Suprapubic skin (tissue), 4 donors: ENCODE measurements around the gene MCM8. TPM values are rescaled to one million over a fixed set of nuclear protein-coding genes. Genes with fewer than 3 reads are reported as not detected.

Experiments used
- DNase-seq, 2 donors: peaks; one replicate each; pipeline ENCODE4 v3.0.0-alpha.2; 2019; ENCODE audit warnings: low spot score in 2 of 2
- H3K27ac ChIP-seq: fragments of 200-600 bp; sonication (generic); one replicate; pipeline ENCODE4 v1.5.1; 2019
- H3K27me3 ChIP-seq: fragments of 200-600 bp; sonication (generic); one replicate; pipeline ENCODE4 v1.5.1; 2019
- H3K36me3 ChIP-seq: fragments of 200-600 bp; sonication (generic); one replicate; pipeline ENCODE4 v1.5.1; 2019
- H3K4me1 ChIP-seq: fragments of 200-600 bp; sonication (generic); one replicate; pipeline ENCODE4 v1.5.1; 2019
- H3K4me3 ChIP-seq: fragments of 200-600 bp; sonication (generic); one replicate; pipeline ENCODE4 v1.5.1; 2019; ENCODE audit warnings: mild to moderate bottlenecking
- H3K9me3 ChIP-seq: fragments of 200-600 bp; sonication (generic); one replicate; pipeline ENCODE4 v1.5.1; 2019
- CTCF ChIP-seq, 2 donors: fragments of 200-600 bp in 1 of 2; fragments of 450-650 bp in 1 of 2; sonication (generic) in 1 of 2; IDR thresholded peaks; one replicate each; pipeline ENCODE4 v1.5.1; 2016 to 2019; ENCODE audit warnings: antibody characterized with exemption in 2 of 2, mild to moderate bottlenecking in 1 of 2, moderate library complexity in 1 of 2
- EP300 ChIP-seq: sonication (generic); formaldehyde crosslinking; IDR thresholded peaks from one replicate; pipeline ENCODE4 v1.6.1; 2017; ENCODE audit warnings: antibody characterized with exemption
- POLR2A ChIP-seq, 2 donors: fragments of 450-650 bp; IDR thresholded peaks; one replicate each; pipeline ENCODE4 v1.6.1; 2017; ENCODE audit warnings: antibody characterized with exemption in 2 of 2, mild to moderate bottlenecking in 2 of 2, moderate library complexity in 2 of 2
- POLR2AphosphoS5 ChIP-seq, 3 donors: sonication (generic); formaldehyde crosslinking; IDR thresholded peaks; one replicate each; pipeline ENCODE4 v1.6.1; 2017; ENCODE audit warnings: antibody characterized with exemption in 3 of 3
- WGBS: methylation state at CpG from one replicate; pipeline ENCODE4 v1.1.5; 2018; 5-methylcytosine and 5-hydroxymethylcytosine counted together
- total RNA-seq, 4 donors: library from RNA; depleted of rRNA; stranded (reverse); fragments of >200 nt; gene quantifications; one replicate each; pipeline ENCODE4 v1.1.0, GENCODE V29; 2016

The MCM8 gene
- total RNA-seq, 4 donors from 2014 or later = 4.0 to 6.8 (median 4.8) TPM

GRCh38 chr20:5932796-5933195, 17.7 kb upstream of the MCM8 start:
- Histone ChIP-seq H3K4me1 (no peaks in the 10 kb centered on the region), H3K9me3 (no peaks in the 10 kb centered on the region), H3K4me3 (no peak overlapping the region), H3K27ac (no peak overlapping the region), H3K36me3 (peaks cover under 1% of the 10 kb centered on the region), H3K27me3 (no peaks in the 10 kb centered on the region)
- no peak for TF ChIP-seq POLR2AphosphoS5 (IDR thresholded peaks at IDR 0.05)
- no peak for TF ChIP-seq EP300
- TF ChIP-seq POLR2A (IDR thresholded peaks at IDR 0.05) = no peak
- no peak for TF ChIP-seq CTCF (IDR thresholded peaks at IDR 0.05)
- no peak for DNase-seq
- WGBS = 69% methylated on average over 3 of the region's 3 CpGs

- H3K4me1 ChIP-seq = no peaks in the 10 kb centered on the region
- no peaks in the 10 kb centered on the region for H3K9me3 ChIP-seq
- no peaks in the 10 kb centered on the region for H3K27me3 ChIP-seq
- no peak for DNase-seq
- H3K27ac ChIP-seq = no peak overlapping the region
- H3K4me3 ChIP-seq = no peak overlapping the region
- 77% methylated on average over 7 of the region's 7 CpGs for WGBS
- TF ChIP-seq POLR2A (IDR thresholded peaks at IDR 0.05) (no peak), POLR2AphosphoS5 (IDR thresholded peaks at IDR 0.05) (no peak), EP300 (no peak), CTCF (IDR thresholded peaks at IDR 0.05) (no peak)
- H3K36me3 ChIP-seq = peaks cover 11% of the 10 kb centered on the region
Measured at GRCh38 chr20:5933802-5934436, 16.5 kb upstream of the MCM8 start.

- no peak for DNase-seq
- H3K36me3 ChIP-seq = peaks cover 26% of the 10 kb centered on the region
- H3K4me3 ChIP-seq = no peak overlapping the region
- TF ChIP-seq EP300 (no peak), POLR2A (IDR thresholded peaks at IDR 0.05) (no peak), POLR2AphosphoS5 (IDR thresholded peaks at IDR 0.05) (no peak), CTCF (IDR thresholded peaks at IDR 0.05) (no peak)
- no peaks in the 10 kb centered on the region for H3K4me1 ChIP-seq
- no peaks in the 10 kb centered on the region for H3K27me3 ChIP-seq
- H3K9me3 ChIP-seq = no peaks in the 10 kb centered on the region
- H3K27ac ChIP-seq = no peak overlapping the region
- 51% methylated on average over 1 of the region's 1 CpG for WGBS
Measured at GRCh38 chr20:5935384-5935783, 15.1 kb upstream of the MCM8 start.

GRCh38 chr20:5936238-5936637, 14.2 kb upstream of the MCM8 start:
- Histone ChIP-seq H3K4me1 (no peaks in the 10 kb centered on the region), H3K27ac (no peak overlapping the region), H3K27me3 (no peaks in the 10 kb centered on the region), H3K9me3 (no peaks in the 10 kb centered on the region), H3K4me3 (no peak overlapping the region), H3K36me3 (peaks cover 35% of the 10 kb centered on the region)
- TF ChIP-seq EP300 (no peak), POLR2A (IDR thresholded peaks at IDR 0.05) (no peak), POLR2AphosphoS5 (IDR thresholded peaks at IDR 0.05) (no peak)
- no peak for DNase-seq
- WGBS = 80% methylated on average over 3 of the region's 3 CpGs

- TF ChIP-seq POLR2A (IDR thresholded peaks at IDR 0.05) (no peak), EP300 (no peak), CTCF (IDR thresholded peaks at IDR 0.05) (no peak), POLR2AphosphoS5 (IDR thresholded peaks at IDR 0.05) (no peak)
- no peaks in the 10 kb centered on the region for H3K27me3 ChIP-seq
- H3K4me3 ChIP-seq = no peak overlapping the region
- H3K4me1 ChIP-seq = no peaks in the 10 kb centered on the region
- no peak overlapping the region for H3K27ac ChIP-seq
- peaks cover 57% of the 10 kb centered on the region for H3K36me3 ChIP-seq
- no peak for DNase-seq
- WGBS = 77% methylated on average over 6 of the region's 6 CpGs
- no peaks in the 10 kb centered on the region for H3K9me3 ChIP-seq
Measured at GRCh38 chr20:5938456-5939029, 11.9 kb upstream of the MCM8 start.
